Heart left ventricle (tissue), 16 donors: ENCODE measurements around the gene PIK3C2G. TPM values are rescaled to one million over a fixed set of nuclear protein-coding genes. Genes with fewer than 3 reads are reported as not detected.

Experiments
- ATAC-seq, 4 donors: fragments of 200-7000 bp; cut with Tn5 transposase; one replicate each; pipeline ENCODE4 v1.9.1; 2020 to 2022; ENCODE audit warnings: moderate library complexity in 4 of 4, mild to moderate bottlenecking in 3 of 4, moderate number of reproducible peaks in 1 of 4
- DNase-seq, 5 donors: peaks; one replicate each; pipeline ENCODE4 v3.0.0-alpha.2; 2020
- H3K27ac ChIP-seq, 12 donors: fragments of 200-600 bp; sonication (generic) in 4 of 12; one replicate each; pipeline versions ENCODE4 v1.5.0 to v1.8.0; 2016 to 2022; ENCODE audit warnings: mild to moderate bottlenecking in 2 of 12
- H3K27me3 ChIP-seq, 9 donors: fragments of 200-600 bp; sonication (generic) in 2 of 9; one replicate each; pipeline versions ENCODE4 v1.5.1 to v1.8.0; 2016 to 2022; ENCODE audit warnings: mild to moderate bottlenecking in 3 of 9
- H3K36me3 ChIP-seq, 9 donors: fragments of 200-600 bp; sonication (generic) in 2 of 9; one replicate each; pipeline versions ENCODE4 v1.5.0 to v1.8.0; 2018 to 2022; ENCODE audit warnings: mild to moderate bottlenecking in 2 of 9
- H3K4me1 ChIP-seq, 12 donors: fragments of 200-600 bp; sonication (generic) in 4 of 12; one replicate each; pipeline versions ENCODE4 v1.5.0 to v1.8.0; 2016 to 2022; ENCODE audit warnings: mild to moderate bottlenecking in 3 of 12
- H3K4me3 ChIP-seq, 12 donors: fragments of 200-600 bp; sonication (generic) in 4 of 12; one replicate each; pipeline versions ENCODE4 v1.5.0 to v1.8.0; 2017 to 2022; ENCODE audit warnings: mild to moderate bottlenecking in 9 of 12, moderate library complexity in 4 of 12
- H3K9me3 ChIP-seq, 12 donors: fragments of 200-600 bp; sonication (generic) in 4 of 12; one replicate each; pipeline versions ENCODE4 v1.5.0 to v1.8.0; 2016 to 2022; ENCODE audit warnings: mild to moderate bottlenecking in 1 of 12
- CTCF ChIP-seq, 12 donors: fragments of 200-600 bp; sonication (generic) in 4 of 12; IDR thresholded peaks; one replicate each; pipeline versions ENCODE4 v1.5.0 to v1.8.0; 2018 to 2022; ENCODE audit warnings: antibody characterized with exemption in 12 of 12, mild to moderate bottlenecking in 5 of 12
- POLR2A ChIP-seq, 2 donors: fragments of 450-650 bp; IDR thresholded peaks; one replicate each; pipeline ENCODE4 v1.6.1; 2017; ENCODE audit warnings: antibody characterized with exemption in 2 of 2, mild to moderate bottlenecking in 2 of 2, moderate library complexity in 2 of 2
- WGBS, 4 donors: extraction: QIAGEN DNeasy Blood & Tissue Kit in 2 of 4; methylation state at CpG; one replicate each; pipeline versions ENCODE4 v1.1.5 to v1.1.7; 2013 to 2018; 5-methylcytosine and 5-hydroxymethylcytosine counted together
- intact Hi-C, 10 donors: fragments of 100-400 bp; cut with DNase I; formaldehyde crosslinking; loops; one replicate each; pipeline versions ENCODE4 v1.11.1 to v1.14.2; 2022
- polyA plus RNA-seq, 2 donors: library from polyadenylated mRNA; stranded (reverse); fragments of 200-250 nt; gene quantifications; one replicate each; pipeline ENCODE4 v1.2.3, GENCODE V29; 2013
- total RNA-seq, 9 donors: library from RNA; depleted of rRNA in 2 of 9; stranded (reverse); fragments of >200 nt in 2 of 9; fragmentation: NEBNext Ultra II Directional in 3 of 9; extraction: Animal tissue kit (Norgen Biotek cat#: 25700) in 3 of 9; gene quantifications; one replicate each; pipeline versions ENCODE4 v1.1.0 to v1.2.4, GENCODE V29; 2016 to 2023
- donor health status: ischemic (EF 13 %, LVEDD 7.1; RV severe dilation, severe dysfunction).
- donor health status: healthy with polysubstance abuse.
- donor health status: DM: no; HTN: yes; CAD: no.
- donor health status: DM: no; HTN: no; CAD: no.
- donor health status: ischemic (EF 25% LVEDD 6.9; RV normal size, moderate dysfunction).
- donor health status: ischemic (EF 25% LVEDD 5.7; RV mildly dilated, moderate dysfunction).
- donor health status: healthy.
- donor health status: DM: yes; HTN: yes; CAD: no.
- donor health status: ischemic (EF 35%, LVEDD 5.7; RV mildly dilated, moderate dysfunction).
- donor health status: nonischemic (EF 11% LVEDD 7.7; RV severe dilation, severe dysfunction).
- donor health status: DM: yes; HTN: yes; CAD: no.
- donor health status: PGD.
- donor health status: ischemic (EF 29% LVEDD 5.4; RV normal size, mild dysfunction).
- donor health status: nonischemic (EF 23%, LVEDD 6.1; RV moderate dilation, normal function).

The PIK3C2G gene
- total and polyA plus RNA-seq, 11 donors, result not detected

GRCh38 chr12:18676996-18677588, 415.8 kb downstream of the PIK3C2G start:
- TF ChIP-seq CTCF (IDR thresholded peaks at IDR 0.05) (no peak), POLR2A (IDR thresholded peaks at IDR 0.05) (no peak)
- Histone ChIP-seq H3K9me3 (peaks cover 0 to 4% (median 0%) of the 10 kb centered on the region in 12 donors), H3K27me3 (no peaks in the 10 kb centered on the region), H3K4me1 (no peaks in the 10 kb centered on the region), H3K27ac (no peak overlapping the region), H3K36me3 (no peaks in the 10 kb centered on the region), H3K4me3 (no peak overlapping the region)
- DNase-seq, result no peak
- ATAC-seq, result no peak
- intact Hi-C loops, result no loop called here
- WGBS, 4 donors, result 73 to 80% (median 78%) methylated on average over 5 of the region's 5 CpGs

GRCh38 chr12:18681818-18682217, 420.5 kb downstream of the PIK3C2G start:
- H3K36me3 ChIP-seq, result no peaks in the 10 kb centered on the region

GRCh38 chr12:18683327-18684013, 422.2 kb downstream of the PIK3C2G start:
- Histone ChIP-seq H3K27ac (no peak overlapping the region), H3K27me3 (no peaks in the 10 kb centered on the region), H3K9me3 (no peaks in the 10 kb centered on the region), H3K4me3 (no peak overlapping the region), H3K36me3 (no peaks in the 10 kb centered on the region), H3K4me1 (no peaks in the 10 kb centered on the region)
- 67 to 86% (median 73%) methylated on average over 2 of the region's 2 CpGs for WGBS, 4 donors
- ATAC-seq, result no peak
- no peak for DNase-seq
- intact Hi-C loops, result no loop called here
- no peak for TF ChIP-seq POLR2A (IDR thresholded peaks at IDR 0.05)
- no peak for TF ChIP-seq CTCF (IDR thresholded peaks at IDR 0.05)

More at GRCh38 chr12:18681818-18682217, 420.5 kb downstream of the PIK3C2G start:
- 71 to 74% (median 72%) methylated on average over 3 of the region's 3 CpGs for WGBS, 4 donors
- Histone ChIP-seq H3K4me3 (no peak overlapping the region), H3K9me3 (no peaks in the 10 kb centered on the region), H3K27ac (no peak overlapping the region), H3K27me3 (no peaks in the 10 kb centered on the region), H3K4me1 (no peaks in the 10 kb centered on the region)
- intact Hi-C loops, result no loop called here
- TF ChIP-seq POLR2A (IDR thresholded peaks at IDR 0.05), result no peak
- no peak for TF ChIP-seq CTCF (IDR thresholded peaks at IDR 0.05)
- DNase-seq, result no peak
- ATAC-seq, result no peak

GRCh38 chr12:18684430-18684829, 423.1 kb downstream of the PIK3C2G start:
- DNase-seq, result no peak
- H3K27ac ChIP-seq, result no peak overlapping the region
- intact Hi-C loops, result no loop called here
- TF ChIP-seq POLR2A (IDR thresholded peaks at IDR 0.05) (no peak), CTCF (IDR thresholded peaks at IDR 0.05) (no peak)
- 62 to 78% (median 68%) methylated on average over 1 of the region's 1 CpG for WGBS, 4 donors
- H3K27me3 ChIP-seq, result no peaks in the 10 kb centered on the region
- no peaks in the 10 kb centered on the region for H3K4me1 ChIP-seq
- no peaks in the 10 kb centered on the region for H3K9me3 ChIP-seq
- H3K4me3 ChIP-seq, result no peak overlapping the region
- no peak for ATAC-seq
- no peaks in the 10 kb centered on the region for H3K36me3 ChIP-seq
